ENCODE data around the gene ELAVL3.
"Not testable (repeated sequence)": the region's sequence is repeated elsewhere in the genome, so short reads cannot be mapped to it uniquely, and the experiment has no call there.

The ELAVL3 gene

GRCh38 chr19:11486661-11487503, 6.0 kb upstream of the ELAVL3 start:
- no peak for DNase-seq (ENCODE audit: low read depth in 1 of 2, low spot score in 1 of 2)

GRCh38 chr19:11485245-11485837, 4.5 kb upstream of the ELAVL3 start:
- no peak for DNase-seq (ENCODE audit: low read depth in 1 of 2, low spot score in 1 of 2)

GRCh38 chr19:11483366-11484111, 2.7 kb upstream of the ELAVL3 start:
- DNase-seq (ENCODE audit: low read depth in 1 of 2, low spot score in 1 of 2), result no peak

GRCh38 chr19:11482384-11483050, 1.7 kb upstream of the ELAVL3 start:
- peak; percentile 73 to 76 for DNase-seq (ENCODE audit: low read depth in 1 of 2, low spot score in 1 of 2)

- DNase-seq (ENCODE audit: low read depth in 1 of 2, low spot score in 1 of 2), result peak; percentile 46 to 74
Measured at GRCh38 chr19:11481534-11482383, 913 bp upstream of the ELAVL3 start.

- no peak for DNase-seq (ENCODE audit: low read depth in 1 of 2, low spot score in 1 of 2)
Measured at GRCh38 chr19:11479898-11480714, 740 bp downstream of the ELAVL3 start.

GRCh38 chr19:11479090-11479897, 1.6 kb downstream of the ELAVL3 start:
- no peak for DNase-seq (ENCODE audit: low read depth in 1 of 2, low spot score in 1 of 2)

GRCh38 chr19:11478167-11479089, 2.4 kb downstream of the ELAVL3 start:
- no peak for DNase-seq (ENCODE audit: low read depth in 1 of 2, low spot score in 1 of 2)

GRCh38 chr19:11475861-11476260, 5.0 kb downstream of the ELAVL3 start:
- DNase-seq (ENCODE audit: low read depth in 1 of 2, low spot score in 1 of 2), result no peak

GRCh38 chr19:11475343-11475742, 5.5 kb downstream of the ELAVL3 start:
- DNase-seq (ENCODE audit: low read depth in 1 of 2, low spot score in 1 of 2), result not testable (repeated sequence)

GRCh38 chr19:11473725-11474124, 7.1 kb downstream of the ELAVL3 start:
- DNase-seq (ENCODE audit: low read depth in 1 of 2, low spot score in 1 of 2), result no peak

GRCh38 chr19:11468266-11468845, 12.5 kb downstream of the ELAVL3 start:
- DNase-seq (ENCODE audit: low read depth in 1 of 2, low spot score in 1 of 2), result not testable (repeated sequence)

GRCh38 chr19:11465600-11465999, 15.2 kb downstream of the ELAVL3 start:
- DNase-seq (ENCODE audit: low read depth in 1 of 2, low spot score in 1 of 2), result no peak

- DNase-seq (ENCODE audit: low read depth in 1 of 2, low spot score in 1 of 2), result no peak
Measured at GRCh38 chr19:11464333-11465265, 16.2 kb downstream of the ELAVL3 start.

GRCh38 chr19:11463391-11463790, 17.5 kb downstream of the ELAVL3 start:
- DNase-seq (ENCODE audit: low read depth in 1 of 2, low spot score in 1 of 2), result no peak

- no peak for DNase-seq (ENCODE audit: low read depth in 1 of 2, low spot score in 1 of 2)
Measured at GRCh38 chr19:11461453-11461852, 19.4 kb downstream of the ELAVL3 start.

All from activated CD4-positive, alpha-beta T cell treated with anti-CD3 and anti-CD28 coated beads, Interleukin-2, amount 50 U/mL, for 24 hours (primary cell).